ENCODE results near the gene THAP4. TPM values are rescaled to one million over a fixed set of nuclear protein-coding genes. Genes with fewer than 3 reads are reported as not detected.

Gene THAP4
- total RNA-seq, 1 donor from 2014 or later: 42.5 TPM

- Mint-ChIP-seq H3K4me1 (ENCODE audit: unreplicated experiment) (peaks cover 8% of the 10 kb centered on the region), H3K27ac (ENCODE audit: unreplicated experiment) (no peak overlapping the region), H3K9me3 (ENCODE audit: unreplicated experiment) (no peaks in the 10 kb centered on the region), H3K4me3 (ENCODE audit: unreplicated experiment) (no peak overlapping the region), H3K36me3 (ENCODE audit: low read depth, unreplicated experiment) (peaks cover 37% of the 10 kb centered on the region), H3K27me3 (ENCODE audit: unreplicated experiment) (no peaks in the 10 kb centered on the region)
- TF ChIP-seq, protein P1, sequence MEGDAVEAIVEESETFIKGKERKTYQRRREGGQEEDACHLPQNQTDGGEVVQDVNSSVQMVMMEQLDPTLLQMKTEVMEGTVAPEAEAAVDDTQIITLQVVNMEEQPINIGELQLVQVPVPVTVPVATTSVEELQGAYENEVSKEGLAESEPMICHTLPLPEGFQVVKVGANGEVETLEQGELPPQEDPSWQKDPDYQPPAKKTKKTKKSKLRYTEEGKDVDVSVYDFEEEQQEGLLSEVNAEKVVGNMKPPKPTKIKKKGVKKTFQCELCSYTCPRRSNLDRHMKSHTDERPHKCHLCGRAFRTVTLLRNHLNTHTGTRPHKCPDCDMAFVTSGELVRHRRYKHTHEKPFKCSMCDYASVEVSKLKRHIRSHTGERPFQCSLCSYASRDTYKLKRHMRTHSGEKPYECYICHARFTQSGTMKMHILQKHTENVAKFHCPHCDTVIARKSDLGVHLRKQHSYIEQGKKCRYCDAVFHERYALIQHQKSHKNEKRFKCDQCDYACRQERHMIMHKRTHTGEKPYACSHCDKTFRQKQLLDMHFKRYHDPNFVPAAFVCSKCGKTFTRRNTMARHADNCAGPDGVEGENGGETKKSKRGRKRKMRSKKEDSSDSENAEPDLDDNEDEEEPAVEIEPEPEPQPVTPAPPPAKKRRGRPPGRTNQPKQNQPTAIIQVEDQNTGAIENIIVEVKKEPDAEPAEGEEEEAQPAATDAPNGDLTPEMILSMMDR (IDR thresholded peaks at IDR 0.05; ENCODE audit: unreplicated experiment): no peak
- DNase-seq (ENCODE audit: low spot score): no peak
Measured at GRCh38 chr2:241579281-241579680, 57.7 kb downstream of the THAP4 start.

GRCh38 chr2:241577413-241578122 lies 59.4 kb downstream of the THAP4 start:
- TF ChIP-seq, protein P1 (IDR thresholded peaks at IDR 0.05; ENCODE audit: unreplicated experiment): no peak
- Mint-ChIP-seq H3K9me3 (ENCODE audit: unreplicated experiment) (no peaks in the 10 kb centered on the region), H3K4me1 (ENCODE audit: unreplicated experiment) (peaks cover 8% of the 10 kb centered on the region), H3K4me3 (ENCODE audit: unreplicated experiment) (no peak overlapping the region), H3K36me3 (ENCODE audit: low read depth, unreplicated experiment) (peaks cover 24% of the 10 kb centered on the region), H3K27me3 (ENCODE audit: unreplicated experiment) (peaks cover 3% of the 10 kb centered on the region), H3K27ac (ENCODE audit: unreplicated experiment) (no peak overlapping the region)
- no peak for DNase-seq (ENCODE audit: low spot score)

GRCh38 chr2:241576293-241576654 lies 60.7 kb downstream of the THAP4 start:
- Mint-ChIP-seq H3K27ac (ENCODE audit: unreplicated experiment) (no peak overlapping the region), H3K27me3 (ENCODE audit: unreplicated experiment) (peaks cover 4% of the 10 kb centered on the region), H3K4me1 (ENCODE audit: unreplicated experiment) (peaks cover 8% of the 10 kb centered on the region), H3K4me3 (ENCODE audit: unreplicated experiment) (no peak overlapping the region), H3K9me3 (ENCODE audit: unreplicated experiment) (no peaks in the 10 kb centered on the region), H3K36me3 (ENCODE audit: low read depth, unreplicated experiment) (peaks cover 21% of the 10 kb centered on the region)
- TF ChIP-seq, protein P1 (IDR thresholded peaks at IDR 0.05; ENCODE audit: unreplicated experiment): no peak
- no peak for DNase-seq (ENCODE audit: low spot score)

GRCh38 chr2:241575624-241576292 lies 61.2 kb downstream of the THAP4 start:
- TF ChIP-seq, protein P1 (IDR thresholded peaks at IDR 0.05; ENCODE audit: unreplicated experiment): no peak
- H3K36me3 Mint-ChIP-seq (ENCODE audit: low read depth, unreplicated experiment): peaks cover 22% of the 10 kb centered on the region
- no peak for DNase-seq (ENCODE audit: low spot score)
- H3K27me3 Mint-ChIP-seq (ENCODE audit: unreplicated experiment): peaks cover 4% of the 10 kb centered on the region
- H3K4me1 Mint-ChIP-seq (ENCODE audit: unreplicated experiment): peaks cover 8% of the 10 kb centered on the region
- H3K27ac Mint-ChIP-seq (ENCODE audit: unreplicated experiment): no peak overlapping the region
- no peak overlapping the region for H3K4me3 Mint-ChIP-seq (ENCODE audit: unreplicated experiment)
- no peaks in the 10 kb centered on the region for H3K9me3 Mint-ChIP-seq (ENCODE audit: unreplicated experiment)
